Astrocyte (in vitro differentiated cells and primary cell): ENCODE data around the gene NCAPD3. TPM values are rescaled to one million over a fixed set of nuclear protein-coding genes. Genes with fewer than 3 reads are reported as not detected.
"Not testable (repeated sequence)": the region's sequence is repeated elsewhere in the genome, so short reads cannot be mapped to it uniquely, and the experiment has no call there.

Experiments used
- DNase-seq: peaks from one replicate; pipeline ENCODE4 v3.0.0-alpha.2; 2010; ENCODE audit warnings: low read depth
- FAIRE-seq: peaks from 2 replicates; lab custom pipeline; 2011; peaks lifted over from hg19 to GRCh38; lab: Jason Lieb, UNC
- H2AFZ ChIP-seq: 2 replicates; pipeline ENCODE4 v1.6.0; 2012; ENCODE audit warnings: low read depth, low read length, inconsistent platforms
- H3K27ac ChIP-seq: 2 replicates; pipeline ENCODE4 v1.5.1; 2011; ENCODE audit warnings: low read depth, low read length, inconsistent platforms
- H3K27me3 ChIP-seq: 2 replicates; pipeline ENCODE4 v1.6.0; 2011; ENCODE audit warnings: low read length, inconsistent platforms; ENCODE audit not compliant: insufficient read depth
- H3K36me3 ChIP-seq: 2 replicates; pipeline ENCODE4 v1.5.1; 2011; ENCODE audit warnings: low read length, inconsistent platforms; ENCODE audit not compliant: insufficient read depth
- H3K4me1 ChIP-seq: 2 replicates; pipeline ENCODE4 v1.5.1; 2011; ENCODE audit warnings: low read length, inconsistent platforms; ENCODE audit not compliant: insufficient read depth
- H3K4me2 ChIP-seq: 2 replicates; pipeline ENCODE4 v1.6.0; 2012; ENCODE audit warnings: low read length, inconsistent platforms
- H3K4me3 ChIP-seq: 2 replicates; pipeline ENCODE4 v1.5.1; 2011; ENCODE audit warnings: low read depth, mild to moderate bottlenecking, low read length, inconsistent platforms; ENCODE audit not compliant: insufficient read depth
- H3K79me2 ChIP-seq: 2 replicates; pipeline ENCODE4 v1.6.0; 2012; ENCODE audit warnings: mild to moderate bottlenecking, low read length, inconsistent platforms; ENCODE audit not compliant: insufficient read depth
- H3K9ac ChIP-seq: 2 replicates; pipeline ENCODE4 v1.6.0; 2012; ENCODE audit warnings: mild to moderate bottlenecking, low read length, inconsistent platforms
- H3K9me3 ChIP-seq: 2 replicates; pipeline ENCODE4 v1.5.1; 2012; ENCODE audit warnings: low read depth, mild to moderate bottlenecking, low read length, inconsistent platforms; ENCODE audit not compliant: insufficient read depth
- H4K20me1 ChIP-seq: 2 replicates; pipeline ENCODE4 v1.6.0; 2012; ENCODE audit warnings: low read length, inconsistent platforms; ENCODE audit not compliant: insufficient read depth
- H3K27ac Mint-ChIP-seq: one replicate; pipeline ENCODE4 v1.8.0; 2021; ENCODE audit warnings: mild to moderate bottlenecking, mixed read lengths; ENCODE audit not compliant: unreplicated experiment
- H3K27me3 Mint-ChIP-seq: one replicate; pipeline ENCODE4 v1.8.0; 2021; ENCODE audit warnings: low read depth, mixed read lengths; ENCODE audit not compliant: unreplicated experiment
- H3K36me3 Mint-ChIP-seq: one replicate; pipeline ENCODE4 v1.8.0; 2021; ENCODE audit warnings: low read depth, mixed read lengths; ENCODE audit not compliant: unreplicated experiment
- H3K4me1 Mint-ChIP-seq: one replicate; pipeline ENCODE4 v1.8.0; 2021; ENCODE audit warnings: low read depth, mixed read lengths; ENCODE audit not compliant: unreplicated experiment
- H3K4me3 Mint-ChIP-seq: one replicate; pipeline ENCODE4 v1.8.0; 2021; ENCODE audit warnings: mild to moderate bottlenecking, moderate library complexity, mixed read lengths; ENCODE audit not compliant: unreplicated experiment
- H3K9me3 Mint-ChIP-seq: one replicate; pipeline ENCODE4 v1.8.0; 2021; ENCODE audit warnings: mild to moderate bottlenecking, mixed read lengths; ENCODE audit not compliant: unreplicated experiment
- CTCF ChIP-seq: IDR thresholded peaks from 2 replicates; pipeline ENCODE4 v1.5.1; 2011; ENCODE audit warnings: low read depth, mild to moderate bottlenecking, inconsistent platforms, low read length, moderate library complexity; ENCODE audit not compliant: insufficient read depth
- EZH2 ChIP-seq: IDR thresholded peaks from 2 replicates; pipeline ENCODE4 v1.6.1; 2012; ENCODE audit warnings: mild to moderate bottlenecking, low read length, inconsistent platforms; ENCODE audit not compliant: insufficient read depth
- total RNA-seq: library from RNA; stranded (reverse); gene quantifications from 2 replicates; pipeline ENCODE4 v1.2.1, GENCODE V29; 2021

NCAPD3 gene
- total RNA-seq, 1 donor from 2014 or later, result 18.5 TPM

GRCh38 chr11:134116210-134116609 is 107.6 kb downstream of the NCAPD3 start:
- H4K20me1 ChIP-seq, result peaks cover 22% of the 10 kb centered on the region
- DNase-seq, result no peak
- Mint-ChIP-seq H3K4me1 (peaks cover 29% of the 10 kb centered on the region), H3K4me3 (no peak overlapping the region), H3K27me3 (no peaks in the 10 kb centered on the region), H3K36me3 (peaks cover 8% of the 10 kb centered on the region), H3K27ac (no peak overlapping the region), H3K9me3 (no peaks in the 10 kb centered on the region)
- H3K4me1 ChIP-seq, result peaks cover 23% of the 10 kb centered on the region
- no peak overlapping the region for H3K4me3 ChIP-seq
- no peaks in the 10 kb centered on the region for H3K9me3 ChIP-seq
- H3K4me2 ChIP-seq, result no peak overlapping the region
- no peaks in the 10 kb centered on the region for H3K36me3 ChIP-seq
- FAIRE-seq, result no peak
- TF ChIP-seq CTCF (no peak), EZH2 (no peak)
- H3K27me3 ChIP-seq, result no peaks in the 10 kb centered on the region
- no peak overlapping the region for H2AFZ ChIP-seq
- no peak overlapping the region for H3K9ac ChIP-seq
- H3K27ac ChIP-seq, result no peak overlapping the region
- peaks cover 47% of the 10 kb centered on the region for H3K79me2 ChIP-seq

- not testable (repeated sequence) for H3K27ac Mint-ChIP-seq, H3K4me2 ChIP-seq, H3K4me1 ChIP-seq, H3K9ac ChIP-seq, H3K36me3 Mint-ChIP-seq, H3K4me3 Mint-ChIP-seq, DNase-seq, H3K27me3 ChIP-seq, H3K4me1 Mint-ChIP-seq, H2AFZ ChIP-seq, FAIRE-seq, H3K9me3 Mint-ChIP-seq, H3K27me3 Mint-ChIP-seq, H3K9me3 ChIP-seq, H3K36me3 ChIP-seq, H3K27ac ChIP-seq, H3K4me3 ChIP-seq
- H4K20me1 ChIP-seq, result peaks cover 23% of the 10 kb centered on the region
- peaks cover 47% of the 10 kb centered on the region for H3K79me2 ChIP-seq
Observed at GRCh38 chr11:134113787-134114186, 110.0 kb downstream of the NCAPD3 start.

DNA sequence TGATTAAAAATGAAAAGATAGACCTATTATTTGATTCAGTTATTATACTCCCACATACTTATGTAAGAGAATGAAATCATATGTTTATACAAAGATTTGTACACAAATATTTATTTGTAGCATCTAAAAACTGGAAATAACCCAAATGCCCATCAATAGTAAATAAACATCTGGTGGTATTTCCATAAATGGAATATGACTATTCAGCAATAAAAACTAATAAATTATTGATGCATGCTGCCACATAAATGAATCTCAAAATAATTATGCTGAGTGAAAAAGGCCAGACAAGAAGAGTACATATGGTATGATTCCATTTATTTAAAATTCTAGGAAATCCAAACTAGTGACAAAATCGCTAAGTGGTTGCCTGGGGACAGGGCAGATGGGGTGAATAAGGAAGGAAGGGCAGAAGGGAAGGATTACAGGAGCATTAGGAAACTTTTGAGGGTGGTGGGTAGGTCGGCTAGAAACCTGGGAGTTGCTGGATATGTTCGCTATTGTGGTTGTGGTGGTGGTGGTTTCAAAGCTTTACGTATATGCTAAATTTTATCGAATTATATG is 113.4 kb downstream of the NCAPD3 start:
- H3K27ac Mint-ChIP-seq, result no peak overlapping the region
- no peaks in the 10 kb centered on the region for H3K4me1 ChIP-seq
- no peaks in the 10 kb centered on the region for H3K27me3 Mint-ChIP-seq
- no peak for FAIRE-seq
- H3K36me3 ChIP-seq, result no peaks in the 10 kb centered on the region
- no peak overlapping the region for H3K9ac ChIP-seq
- peaks cover 16% of the 10 kb centered on the region for H3K36me3 Mint-ChIP-seq
- DNase-seq, result no peak
- H3K4me1 Mint-ChIP-seq, result no peaks in the 10 kb centered on the region
- H3K27me3 ChIP-seq, result no peaks in the 10 kb centered on the region
- no peak overlapping the region for H3K4me2 ChIP-seq
- no peak overlapping the region for H3K4me3 Mint-ChIP-seq
- H2AFZ ChIP-seq, result no peak overlapping the region
- H3K9me3 Mint-ChIP-seq, result peaks cover 2% of the 10 kb centered on the region
- H3K9me3 ChIP-seq, result no peaks in the 10 kb centered on the region
- no peak for TF ChIP-seq EZH2
- TF ChIP-seq CTCF, result no peak
- peaks cover 6% of the 10 kb centered on the region for H4K20me1 ChIP-seq
- H3K79me2 ChIP-seq, result peaks cover 16% of the 10 kb centered on the region
- no peak overlapping the region for H3K27ac ChIP-seq
- no peak overlapping the region for H3K4me3 ChIP-seq

Other genes with a start within 250 kb of the NCAPD3 start
- 88.3 and 88.4 TPM in 2 replicates for gene JAM3, start 154.9 kb downstream of the NCAPD3 start, total RNA-seq
- 46.6 and 47.8 TPM in 2 replicates for gene VPS26B, start 704 bp upstream of the NCAPD3 start, total RNA-seq
- 30.5 and 31.6 TPM in 2 replicates for gene THYN1, start 29.4 kb upstream of the NCAPD3 start, total RNA-seq
- 15.2 and 15.8 TPM in 2 replicates for gene ACAD8, start 29.6 kb upstream of the NCAPD3 start, total RNA-seq
- 0.20 and 0.22 TPM in 2 replicates for gene GLB1L3, start 52.4 kb upstream of the NCAPD3 start, total RNA-seq
- 2.8 and 3.0 TPM in 2 replicates for gene GLB1L2, start 108.0 kb upstream of the NCAPD3 start, total RNA-seq
- 1.9 TPM in 2 replicates for gene B3GAT1, start 188.3 kb upstream of the NCAPD3 start, total RNA-seq